Pons (tissue), 1 donor: Measurements from ENCODE around the gene PHETA1.

Experiments
- DNase-seq: peaks from one replicate; pipeline ENCODE4 v3.0.0-alpha.2; 2016; ENCODE audit warnings: low spot score

PHETA1 gene

GRCh38 chr12:111322336-111323250 is 46.3 kb downstream of the PHETA1 start:
- peak; percentile 36 for DNase-seq

GRCh38 chr12:111321317-111321716 is 47.6 kb downstream of the PHETA1 start:
- no peak for DNase-seq

GRCh38 chr12:111320258-111321050 is 48.4 kb downstream of the PHETA1 start:
- no peak for DNase-seq

GRCh38 chr12:111319600-111320257 is 49.2 kb downstream of the PHETA1 start:
- DNase-seq: no peak

- DNase-seq: no peak
Measured at GRCh38 chr12:111318450-111318849, 50.4 kb downstream of the PHETA1 start.

GRCh38 chr12:111316671-111317070 is 52.2 kb downstream of the PHETA1 start:
- no peak for DNase-seq

- DNase-seq: no peak
Measured at GRCh38 chr12:111314953-111315539, 53.8 kb downstream of the PHETA1 start.

- peak; percentile 49 for DNase-seq
Measured at GRCh38 chr12:111313833-111314259, 55.0 kb downstream of the PHETA1 start.

- no peak for DNase-seq
Measured at GRCh38 chr12:111312708-111313107, 56.2 kb downstream of the PHETA1 start.

- DNase-seq: no peak
Measured at GRCh38 chr12:111312016-111312415, 56.9 kb downstream of the PHETA1 start.

GRCh38 chr12:111311011-111311410 is 57.9 kb downstream of the PHETA1 start:
- no peak for DNase-seq
